GM12874 (cell line): ENCODE data around the gene YLPM1.

Experiments used
- CTCF ChIP-seq: IDR thresholded peaks from 2 replicates; pipeline ENCODE4 v1.5.1; 2011; ENCODE audit warnings: low read depth, mild to moderate bottlenecking, control low read depth, low read length, moderate library complexity; ENCODE audit not compliant: insufficient read depth

Gene YLPM1

GRCh38 chr14:74835645-74836250 is 72.6 kb downstream of the YLPM1 start:
- TF ChIP-seq CTCF = no peak

GRCh38 chr14:74836251-74836960 is 73.3 kb downstream of the YLPM1 start:
- TF ChIP-seq CTCF = no peak

- TF ChIP-seq CTCF = no peak
Measured at GRCh38 chr14:74838166-74838565, 75.0 kb downstream of the YLPM1 start.

- no peak for TF ChIP-seq CTCF
Measured at GRCh38 chr14:74840603-74841030, 77.5 kb downstream of the YLPM1 start.

GRCh38 chr14:74841230-74842207 is 78.4 kb downstream of the YLPM1 start:
- no peak for TF ChIP-seq CTCF

GRCh38 chr14:74843653-74844052 is 80.5 kb downstream of the YLPM1 start:
- TF ChIP-seq CTCF = no peak

GRCh38 chr14:74846168-74846567 is 83.1 kb downstream of the YLPM1 start:
- TF ChIP-seq CTCF = no peak
